ENCODE measurements around the gene MRPL33.

GRCh38 chr2:27730261-27730662, 41.3 kb upstream of the MRPL33 start:
- TF ChIP-seq, protein P1, sequence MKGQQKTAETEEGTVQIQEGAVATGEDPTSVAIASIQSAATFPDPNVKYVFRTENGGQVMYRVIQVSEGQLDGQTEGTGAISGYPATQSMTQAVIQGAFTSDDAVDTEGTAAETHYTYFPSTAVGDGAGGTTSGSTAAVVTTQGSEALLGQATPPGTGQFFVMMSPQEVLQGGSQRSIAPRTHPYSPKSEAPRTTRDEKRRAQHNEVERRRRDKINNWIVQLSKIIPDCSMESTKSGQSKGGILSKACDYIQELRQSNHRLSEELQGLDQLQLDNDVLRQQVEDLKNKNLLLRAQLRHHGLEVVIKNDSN (IDR thresholded peaks at IDR 0.05): no peak
- TF ChIP-seq RAD21 (IDR thresholded peaks at IDR 0.05; ENCODE audit: low read depth) (no peak), ZBTB7A (IDR thresholded peaks at IDR 0.05; ENCODE audit: low read depth) (no peak)
- TF ChIP-seq, protein P2, sequence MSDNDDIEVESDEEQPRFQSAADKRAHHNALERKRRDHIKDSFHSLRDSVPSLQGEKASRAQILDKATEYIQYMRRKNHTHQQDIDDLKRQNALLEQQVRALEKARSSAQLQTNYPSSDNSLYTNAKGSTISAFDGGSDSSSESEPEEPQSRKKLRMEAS (IDR thresholded peaks at IDR 0.05): no peak

All from Ishikawa (cell line).